NB4 (cell line): Measurements from ENCODE around the gene HS3ST3B1.

Experiments used
- CTCF ChIP-seq: IDR thresholded peaks from one replicate; pipeline ENCODE4 v1.5.1; 2012; ENCODE audit warnings: low read depth, low read length
- MAX ChIP-seq: IDR thresholded peaks from 2 replicates; pipeline ENCODE4 v1.6.1; 2011; ENCODE audit warnings: low read depth, low read length
- MYC ChIP-seq: IDR thresholded peaks from 2 replicates; pipeline ENCODE4 v1.6.1; 2011; ENCODE audit warnings: low read depth, low read length
- POLR2A ChIP-seq: IDR thresholded peaks from 2 replicates; pipeline ENCODE4 v1.6.1; 2011; ENCODE audit warnings: mild to moderate bottlenecking; ENCODE audit not compliant: insufficient read length; ENCODE audit errors: extremely low read depth

- TF ChIP-seq POLR2A, result no peak
- no peak for TF ChIP-seq CTCF
- TF ChIP-seq MAX, result no peak
- no peak for TF ChIP-seq MYC
Measured at GRCh38 chr17:14341866-14342265, 41.0 kb downstream of the HS3ST3B1 start.
